HCT116 (cell line): ENCODE measurements around the gene SDCBP2.

ENCODE experiments used
- EGR1 ChIP-seq: IDR thresholded peaks from 2 replicates; pipeline ENCODE4 v1.6.1; 2012; ENCODE audit warnings: low read depth
- ELF1 ChIP-seq: IDR thresholded peaks from 2 replicates; pipeline ENCODE4 v1.6.1; 2012; ENCODE audit warnings: low read depth, borderline replicate concordance
- EZH2 ChIP-seq: fragments of 200-600 bp; sonication (generic); IDR thresholded peaks from 2 replicates; pipeline ENCODE4 v1.6.1; 2017; ENCODE audit warnings: antibody characterized with exemption, mixed run types
- EZH2phosphoT487 ChIP-seq: fragments of 200-600 bp; IDR thresholded peaks from 2 replicates; pipeline ENCODE4 v1.6.1; 2018; ENCODE audit warnings: antibody characterized with exemption, borderline replicate concordance
- POLR2A ChIP-seq: IDR thresholded peaks from 2 replicates; pipeline ENCODE4 v1.7.0; 2011; ENCODE audit warnings: borderline replicate concordance; ENCODE audit not compliant: insufficient read depth, insufficient read length; ENCODE audit errors: extremely low read depth
- POLR2AphosphoS5 ChIP-seq: IDR thresholded peaks from 2 replicates; pipeline ENCODE4 v1.6.1; 2011; ENCODE audit warnings: mild to moderate bottlenecking, low read depth, low read length, moderate library complexity
- RAD21 ChIP-seq: IDR thresholded peaks from 2 replicates; pipeline ENCODE4 v1.6.1; 2012; ENCODE audit warnings: low read depth, mild to moderate bottlenecking
- SP1 ChIP-seq: IDR thresholded peaks from 2 replicates; pipeline ENCODE4 v1.6.1; 2012; ENCODE audit warnings: low read depth
- YY1 ChIP-seq: IDR thresholded peaks from 2 replicates; pipeline ENCODE4 v1.6.1; 2011; ENCODE audit warnings: low read length, low read depth, moderate library complexity, mild to moderate bottlenecking; ENCODE audit not compliant: insufficient replicate concordance; ENCODE audit errors: extremely low read depth
- ZNF274 ChIP-seq: fragments of 200-500 bp; sonication (Bioruptor generic); IDR thresholded peaks from 2 replicates; pipeline ENCODE4 v1.6.1; 2014; ENCODE audit warnings: mild to moderate bottlenecking, low read depth, low read length, inconsistent platforms
- TF ChIP-seq, protein P1 (sequence below), 3 experiments: fragments of 200-600 bp in 1 of 3; sonication (generic) in 1 of 3; IDR thresholded peaks in 2 of 3; conservative IDR thresholded peaks in 1 of 3; 2 replicates each; pipeline ENCODE4 v1.5.1; 2012 to 2017; ENCODE audit warnings: low read depth in 2 of 3, low read length in 2 of 3, antibody characterized with exemption in 1 of 3, borderline replicate concordance in 1 of 3, control low read depth in 1 of 3, mild to moderate bottlenecking in 1 of 3, mixed read lengths in 1 of 3, mixed run types in 1 of 3, moderate library complexity in 1 of 3; ENCODE audit not compliant: insufficient read depth in 1 of 3
- TF ChIP-seq, protein P2 (sequence below): IDR thresholded peaks from 2 replicates; pipeline ENCODE4 v1.6.1; 2012; ENCODE audit warnings: low read depth
- TF ChIP-seq, protein P3 (sequence below): IDR thresholded peaks from 2 replicates; pipeline ENCODE4 v1.6.1; 2012

DNA sequence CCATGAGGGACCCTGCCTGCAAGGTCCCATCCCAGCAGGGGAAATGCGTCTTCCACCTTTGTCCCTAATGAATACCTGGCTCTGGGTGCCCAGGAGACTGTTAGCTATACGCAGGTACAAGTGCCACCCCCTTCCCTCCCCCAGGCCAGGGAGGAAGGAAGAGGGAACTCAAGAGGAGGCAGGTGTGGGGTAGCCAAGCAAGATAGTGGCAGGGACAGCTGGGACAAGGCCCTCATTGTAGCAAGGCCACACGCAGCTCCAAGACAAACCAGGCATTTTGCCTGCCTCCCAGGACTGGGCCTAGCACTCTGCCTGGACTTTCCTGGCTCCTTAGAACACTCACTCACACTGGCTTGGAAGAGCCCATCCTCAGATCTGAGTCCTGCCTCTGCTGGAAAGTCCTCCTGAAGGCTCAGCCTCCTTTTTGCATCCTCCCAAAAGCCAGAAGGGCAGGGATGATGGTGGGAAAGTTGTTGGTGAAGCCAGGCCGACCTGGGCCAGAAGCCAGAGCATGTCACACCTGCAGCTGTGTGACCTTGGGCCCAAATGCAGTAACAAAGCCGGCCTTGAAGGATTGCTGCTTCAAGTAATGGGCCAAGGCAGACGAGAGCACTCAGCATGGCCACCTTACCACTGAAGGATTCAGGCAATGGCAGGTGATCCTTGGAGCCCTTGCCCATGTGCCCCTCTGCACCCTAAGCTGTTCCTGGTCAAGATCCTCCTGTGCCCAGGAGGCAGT, 35.1 kb downstream of the SDCBP2 start:
- TF ChIP-seq POLR2AphosphoS5: no peak
- TF ChIP-seq, protein P1, sequence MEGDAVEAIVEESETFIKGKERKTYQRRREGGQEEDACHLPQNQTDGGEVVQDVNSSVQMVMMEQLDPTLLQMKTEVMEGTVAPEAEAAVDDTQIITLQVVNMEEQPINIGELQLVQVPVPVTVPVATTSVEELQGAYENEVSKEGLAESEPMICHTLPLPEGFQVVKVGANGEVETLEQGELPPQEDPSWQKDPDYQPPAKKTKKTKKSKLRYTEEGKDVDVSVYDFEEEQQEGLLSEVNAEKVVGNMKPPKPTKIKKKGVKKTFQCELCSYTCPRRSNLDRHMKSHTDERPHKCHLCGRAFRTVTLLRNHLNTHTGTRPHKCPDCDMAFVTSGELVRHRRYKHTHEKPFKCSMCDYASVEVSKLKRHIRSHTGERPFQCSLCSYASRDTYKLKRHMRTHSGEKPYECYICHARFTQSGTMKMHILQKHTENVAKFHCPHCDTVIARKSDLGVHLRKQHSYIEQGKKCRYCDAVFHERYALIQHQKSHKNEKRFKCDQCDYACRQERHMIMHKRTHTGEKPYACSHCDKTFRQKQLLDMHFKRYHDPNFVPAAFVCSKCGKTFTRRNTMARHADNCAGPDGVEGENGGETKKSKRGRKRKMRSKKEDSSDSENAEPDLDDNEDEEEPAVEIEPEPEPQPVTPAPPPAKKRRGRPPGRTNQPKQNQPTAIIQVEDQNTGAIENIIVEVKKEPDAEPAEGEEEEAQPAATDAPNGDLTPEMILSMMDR (IDR thresholded peaks at IDR 0.05 in 2 of 3, conservative IDR thresholded peaks at IDR 0.05 in 1 of 3; ENCODE audit: borderline replicate concordance in 1 of 3, insufficient read depth in 1 of 3, low read depth in 2 of 3, low read length in 2 of 3): no peak
- TF ChIP-seq EZH2: no peak
- TF ChIP-seq ZNF274: no peak
- TF ChIP-seq ELF1: no peak
- no peak for TF ChIP-seq SP1
- TF ChIP-seq, protein P2, sequence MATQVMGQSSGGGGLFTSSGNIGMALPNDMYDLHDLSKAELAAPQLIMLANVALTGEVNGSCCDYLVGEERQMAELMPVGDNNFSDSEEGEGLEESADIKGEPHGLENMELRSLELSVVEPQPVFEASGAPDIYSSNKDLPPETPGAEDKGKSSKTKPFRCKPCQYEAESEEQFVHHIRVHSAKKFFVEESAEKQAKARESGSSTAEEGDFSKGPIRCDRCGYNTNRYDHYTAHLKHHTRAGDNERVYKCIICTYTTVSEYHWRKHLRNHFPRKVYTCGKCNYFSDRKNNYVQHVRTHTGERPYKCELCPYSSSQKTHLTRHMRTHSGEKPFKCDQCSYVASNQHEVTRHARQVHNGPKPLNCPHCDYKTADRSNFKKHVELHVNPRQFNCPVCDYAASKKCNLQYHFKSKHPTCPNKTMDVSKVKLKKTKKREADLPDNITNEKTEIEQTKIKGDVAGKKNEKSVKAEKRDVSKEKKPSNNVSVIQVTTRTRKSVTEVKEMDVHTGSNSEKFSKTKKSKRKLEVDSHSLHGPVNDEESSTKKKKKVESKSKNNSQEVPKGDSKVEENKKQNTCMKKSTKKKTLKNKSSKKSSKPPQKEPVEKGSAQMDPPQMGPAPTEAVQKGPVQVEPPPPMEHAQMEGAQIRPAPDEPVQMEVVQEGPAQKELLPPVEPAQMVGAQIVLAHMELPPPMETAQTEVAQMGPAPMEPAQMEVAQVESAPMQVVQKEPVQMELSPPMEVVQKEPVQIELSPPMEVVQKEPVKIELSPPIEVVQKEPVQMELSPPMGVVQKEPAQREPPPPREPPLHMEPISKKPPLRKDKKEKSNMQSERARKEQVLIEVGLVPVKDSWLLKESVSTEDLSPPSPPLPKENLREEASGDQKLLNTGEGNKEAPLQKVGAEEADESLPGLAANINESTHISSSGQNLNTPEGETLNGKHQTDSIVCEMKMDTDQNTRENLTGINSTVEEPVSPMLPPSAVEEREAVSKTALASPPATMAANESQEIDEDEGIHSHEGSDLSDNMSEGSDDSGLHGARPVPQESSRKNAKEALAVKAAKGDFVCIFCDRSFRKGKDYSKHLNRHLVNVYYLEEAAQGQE: no peak
- TF ChIP-seq POLR2A: no peak
- TF ChIP-seq RAD21: no peak
- TF ChIP-seq, protein P3, sequence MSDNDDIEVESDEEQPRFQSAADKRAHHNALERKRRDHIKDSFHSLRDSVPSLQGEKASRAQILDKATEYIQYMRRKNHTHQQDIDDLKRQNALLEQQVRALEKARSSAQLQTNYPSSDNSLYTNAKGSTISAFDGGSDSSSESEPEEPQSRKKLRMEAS: no peak
- TF ChIP-seq EGR1: no peak
- no peak for TF ChIP-seq YY1
- no peak for TF ChIP-seq EZH2phosphoT487
